Mucosa of gallbladder (tissue), 1 donor: Measurements from ENCODE around the gene HOXA5. TPM values are rescaled to one million over a fixed set of nuclear protein-coding genes. Genes with fewer than 3 reads are reported as not detected.

ENCODE experiments used
- DNase-seq: peaks from one replicate; pipeline ENCODE4 v3.0.0-alpha.2; 2020; ENCODE audit warnings: low spot score
- total RNA-seq: library from RNA; stranded (reverse); gene quantifications from one replicate; pipeline ENCODE4 v1.2.1, GENCODE V29; 2021
- donor health status: DM: no; HTN: no; CAD: no.

Gene HOXA5
- total RNA-seq, 1 donor from 2014 or later: 0.81 TPM

DNA sequence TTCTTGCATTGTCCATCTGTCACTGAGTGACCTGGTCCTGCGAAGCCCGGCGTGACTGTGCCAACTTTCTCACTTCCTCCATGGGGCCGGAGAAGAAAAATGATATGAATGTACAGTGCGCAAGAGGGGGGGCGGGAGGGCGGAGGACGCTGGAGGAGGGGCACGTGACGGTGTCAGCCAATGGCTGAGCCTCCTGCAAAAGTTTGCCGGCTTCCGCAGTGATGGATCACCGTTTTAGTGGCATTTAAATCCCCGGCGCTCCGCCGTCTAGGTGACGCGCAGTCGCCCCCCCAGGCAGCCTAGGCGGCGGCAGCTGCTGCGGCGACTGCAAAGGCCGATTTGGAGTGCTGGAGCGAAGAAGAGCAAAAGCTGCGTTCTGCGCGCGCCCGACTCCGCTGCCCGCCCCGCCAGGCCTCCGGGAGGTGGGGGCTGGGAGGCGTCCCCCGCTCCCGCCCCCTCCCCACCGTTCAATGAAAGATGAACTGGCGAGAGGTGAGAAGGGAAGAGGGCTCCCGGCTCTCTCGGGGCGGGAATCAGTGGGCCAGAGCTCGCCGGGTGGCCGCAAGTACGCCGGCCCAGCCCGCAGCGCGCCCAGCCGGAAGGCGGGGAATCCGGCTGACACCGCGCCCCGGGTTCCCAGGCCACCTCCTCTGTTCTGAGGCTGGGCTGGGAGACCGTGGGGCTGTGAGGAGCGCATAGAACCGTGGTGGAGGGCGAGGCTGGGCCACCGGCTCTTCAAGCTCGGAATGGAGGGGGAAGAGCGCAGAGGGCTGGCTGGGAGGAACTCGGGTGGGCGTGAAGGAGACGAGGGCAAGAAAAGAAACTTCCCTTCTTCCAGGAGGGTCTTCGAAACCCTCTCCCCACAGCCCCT, 47.3 kb downstream of the HOXA5 start, which contains the start of gene HOXA1:
Gene HOXA1, minus strand, starts transcription at position 104 of the 871 bp plus-strand sequence. Its CDS starts 88 bp downstream, at position 16.
- DNase-seq: peak; percentile 65

- no peak for DNase-seq
Observed at GRCh38 chr7:27095050-27095896, 48.2 kb downstream of the HOXA5 start.

GRCh38 chr7:27094304-27095049, 49.0 kb downstream of the HOXA5 start:
- no peak for DNase-seq

DNA sequence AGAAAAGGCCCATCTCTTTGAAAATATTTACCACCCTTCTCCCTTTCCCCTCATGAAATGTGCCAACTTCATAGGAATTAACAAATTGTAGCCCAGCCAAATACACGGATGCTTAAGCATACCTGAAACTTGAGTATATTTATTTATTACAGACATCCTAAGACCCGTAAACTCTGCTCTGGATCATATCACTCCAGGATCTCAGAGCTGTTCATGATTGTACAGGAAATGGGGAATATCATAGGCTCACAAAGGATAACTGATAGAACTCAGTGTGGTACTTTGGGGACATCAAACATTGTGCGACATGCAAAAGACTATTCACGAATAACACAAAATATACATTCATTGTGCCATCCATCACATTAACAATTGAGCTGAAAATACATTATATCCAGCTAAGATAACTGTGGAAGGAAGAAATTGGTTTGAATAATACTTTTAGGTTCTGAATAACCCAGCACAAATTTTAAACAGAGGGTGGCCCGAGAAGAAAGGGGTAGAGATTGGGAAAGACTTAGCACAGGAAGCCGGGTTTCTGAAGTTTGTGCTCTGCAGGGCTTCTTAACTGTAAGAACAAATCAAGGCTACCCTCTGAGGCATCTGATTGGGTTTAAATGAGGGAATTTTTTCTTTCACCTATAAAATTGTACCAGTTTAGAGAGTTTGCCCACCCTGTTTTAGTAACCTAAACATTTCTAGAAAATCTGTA, 50.1 kb downstream of the HOXA5 start:
- no peak for DNase-seq

- DNase-seq: no peak
Observed at GRCh38 chr7:27092819-27093110, 50.7 kb downstream of the HOXA5 start.

DNA sequence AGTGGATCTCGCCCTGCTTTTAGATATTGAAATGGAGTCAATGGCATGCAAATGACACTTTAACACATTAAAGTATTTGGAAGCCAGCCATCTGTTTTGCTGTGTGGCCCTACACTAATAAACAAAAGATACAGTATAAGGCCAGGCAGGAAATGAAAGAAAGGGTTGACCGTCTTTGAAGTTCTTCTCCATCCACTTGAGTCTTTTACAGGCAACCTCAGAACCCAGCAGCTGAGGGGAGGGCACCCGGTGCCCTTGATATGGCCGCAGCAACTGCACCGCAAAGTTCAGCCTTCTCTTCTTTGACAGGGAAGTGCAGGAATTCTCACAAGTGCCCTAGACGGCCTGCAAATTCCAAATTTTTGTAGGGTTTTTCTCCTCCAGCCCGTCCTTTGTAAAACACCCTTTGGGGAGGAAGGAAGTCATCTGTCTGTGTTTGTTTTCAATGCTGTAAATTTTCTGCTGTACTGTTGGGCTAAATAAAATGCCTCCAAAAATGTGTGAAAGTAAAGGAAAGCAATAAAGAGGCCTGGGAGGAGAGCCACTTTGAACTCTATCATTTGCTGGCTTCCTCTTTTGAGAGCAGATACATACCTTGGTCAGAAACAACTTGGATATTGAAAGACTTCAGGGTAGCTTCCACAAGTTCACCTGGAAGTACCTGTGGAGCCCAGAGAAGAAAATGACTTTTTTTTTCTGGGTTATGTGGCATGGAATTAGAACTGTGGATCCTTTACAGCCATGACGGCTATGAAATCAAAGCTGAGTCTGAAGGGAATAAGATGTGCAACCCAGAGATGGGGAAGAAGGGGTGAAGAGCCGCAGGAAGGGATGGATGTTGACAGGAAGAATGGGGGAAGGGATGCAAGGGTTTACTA, 51.3 kb downstream of the HOXA5 start:
- no peak for DNase-seq

GRCh38 chr7:27091105-27091504, 52.4 kb downstream of the HOXA5 start:
- no peak for DNase-seq

Other genes starting within 250 kb of the HOXA5 start
- 0.40 TPM for gene HOXA1, start 47.7 kb downstream of the HOXA5 start, total RNA-seq
- gene HOXA2, start 41.0 kb downstream of the HOXA5 start, total RNA-seq: 0.52 TPM
- 2.3 TPM for gene HOXA4, start 12.9 kb downstream of the HOXA5 start, total RNA-seq
- gene HOXA6, start 4.1 kb upstream of the HOXA5 start, total RNA-seq: 0.29 TPM
- gene HOXA3, start 8.9 kb upstream of the HOXA5 start, total RNA-seq: 1.8 TPM
- gene HOXA7, start 13.0 kb upstream of the HOXA5 start, total RNA-seq: not detected
- 0.17 TPM for gene HOXA9, start 21.9 kb upstream of the HOXA5 start, total RNA-seq
- gene HOXA10, start 30.6 kb upstream of the HOXA5 start, total RNA-seq: 0.12 TPM
- not detected for gene HOXA11, start 41.6 kb upstream of the HOXA5 start, total RNA-seq
- gene HOXA13, start 56.4 kb upstream of the HOXA5 start, total RNA-seq: 0.06 TPM
- not detected for gene EVX1, start 99.1 kb upstream of the HOXA5 start, total RNA-seq